ENCODE results near the gene KIAA0319L.

Gene KIAA0319L

GRCh38 chr1:35535243-35535642, 22.0 kb downstream of the KIAA0319L start:
- no peak for DNase-seq

DNA sequence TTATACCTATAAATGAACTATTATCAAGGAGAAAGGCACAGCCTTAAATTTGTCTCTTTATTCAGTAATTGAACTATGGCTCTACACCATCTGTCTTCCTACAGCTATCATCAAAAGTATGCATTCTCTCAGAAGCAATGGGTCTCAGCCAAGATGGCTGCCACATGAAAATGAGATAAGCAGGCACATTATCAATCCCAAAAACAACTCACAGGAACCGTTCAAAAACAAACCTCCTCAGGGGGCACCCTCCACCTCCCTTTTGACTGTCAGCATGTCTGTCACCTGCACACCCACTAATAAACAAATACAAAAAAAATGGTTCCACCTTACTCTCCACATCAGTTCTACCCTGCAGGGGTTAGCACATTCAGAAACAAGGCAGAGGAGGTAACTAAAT, 23.6 kb downstream of the KIAA0319L start:
- no peak for DNase-seq

DNA sequence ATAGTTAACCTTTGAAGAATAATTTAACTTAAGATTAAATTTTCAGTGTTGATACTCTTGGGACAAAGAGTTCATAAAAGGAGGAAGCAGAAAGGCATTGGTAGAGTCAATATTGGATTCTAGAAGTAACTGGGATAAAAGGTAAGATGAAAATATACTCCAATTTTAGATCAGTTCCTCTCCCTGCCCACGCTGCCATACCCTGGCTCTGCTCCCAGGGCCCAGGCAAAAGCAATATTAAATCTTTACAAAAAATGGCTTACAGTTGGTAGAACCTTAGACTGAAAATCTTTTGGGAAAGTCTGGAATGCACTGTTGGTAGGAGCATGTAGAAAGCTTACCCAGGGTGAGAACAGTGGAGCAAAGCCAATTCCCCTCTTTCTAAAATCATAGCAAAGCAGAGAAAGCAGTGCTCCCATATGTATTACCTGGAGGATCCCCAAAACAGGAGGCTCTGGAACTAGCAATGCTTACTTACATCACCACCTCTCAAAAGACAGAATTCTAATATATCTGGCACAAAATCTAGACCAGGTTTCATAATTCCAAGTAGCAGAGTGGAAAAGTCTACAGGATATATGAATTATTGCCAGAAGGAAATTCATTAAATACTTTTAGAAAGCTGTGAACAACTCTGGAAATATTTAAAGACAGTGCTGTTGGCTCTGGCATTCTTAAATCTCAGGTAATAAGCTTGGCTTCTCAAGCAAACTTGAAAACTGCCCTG, 24.5 kb downstream of the KIAA0319L start:
- peak; percentile 14 for DNase-seq

- DNase-seq, result no peak
Measured at GRCh38 chr1:35531368-35531767, 25.8 kb downstream of the KIAA0319L start.

- DNase-seq, result no peak
Measured at GRCh38 chr1:35530946-35531345, 26.3 kb downstream of the KIAA0319L start.

GRCh38 chr1:35530168-35530567, 27.0 kb downstream of the KIAA0319L start:
- no peak for DNase-seq

GRCh38 chr1:35524106-35524505, 33.1 kb downstream of the KIAA0319L start:
- DNase-seq, result no peak

DNA sequence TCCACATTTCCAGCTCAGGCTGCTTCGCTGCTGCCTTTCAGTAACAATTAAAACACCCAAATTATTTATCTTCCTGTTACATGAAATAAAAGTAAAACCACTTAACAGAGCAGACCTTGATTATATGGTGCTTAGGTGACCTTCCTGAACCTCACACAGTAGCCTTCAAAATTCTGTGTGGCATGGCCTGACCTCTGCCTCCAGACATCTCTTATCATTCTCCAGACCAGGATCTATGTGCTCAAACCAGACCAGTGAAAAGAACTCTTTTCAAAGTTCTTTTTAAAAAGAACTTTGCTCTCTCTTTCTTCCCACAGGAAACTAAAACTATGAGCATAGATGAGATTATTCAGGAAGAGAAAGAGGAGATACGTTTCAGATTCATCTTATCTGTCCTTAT, 37.8 kb downstream of the KIAA0319L start:
- no peak for DNase-seq

- DNase-seq, result no peak
Measured at GRCh38 chr1:35518183-35518582, 39.0 kb downstream of the KIAA0319L start.

GRCh38 chr1:35511305-35511704, 45.9 kb downstream of the KIAA0319L start:
- DNase-seq, result no peak

GRCh38 chr1:35509558-35509957, 47.6 kb downstream of the KIAA0319L start:
- no peak for DNase-seq

GRCh38 chr1:35507947-35508346, 49.3 kb downstream of the KIAA0319L start:
- DNase-seq, result no peak

GRCh38 chr1:35506960-35507912, 50.0 kb downstream of the KIAA0319L start:
- no peak for DNase-seq

- DNase-seq, result peak; percentile 80
Measured at GRCh38 chr1:35505911-35506798, 51.0 kb downstream of the KIAA0319L start.

DNA sequence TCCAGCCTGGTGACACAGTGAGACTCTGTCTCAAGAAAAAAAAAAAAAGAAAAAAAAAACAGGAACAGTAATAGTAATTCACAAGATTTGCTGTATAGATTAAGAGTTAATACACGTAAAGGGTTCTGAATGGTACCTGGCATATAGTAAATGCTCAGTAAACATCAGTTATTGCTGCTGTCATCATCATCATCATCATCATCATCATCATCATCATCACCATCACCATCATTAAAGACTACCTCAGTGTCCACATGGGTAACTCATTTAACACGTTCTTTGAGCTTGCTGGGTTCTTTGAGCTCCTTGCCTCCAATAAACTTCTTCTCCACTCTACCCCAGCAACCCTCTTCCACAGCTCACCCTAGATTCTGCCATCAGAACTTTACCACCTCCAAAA, 55.0 kb downstream of the KIAA0319L start:
- no peak for DNase-seq

- no peak for DNase-seq
Measured at GRCh38 chr1:35500439-35500838, 56.8 kb downstream of the KIAA0319L start.

DNA sequence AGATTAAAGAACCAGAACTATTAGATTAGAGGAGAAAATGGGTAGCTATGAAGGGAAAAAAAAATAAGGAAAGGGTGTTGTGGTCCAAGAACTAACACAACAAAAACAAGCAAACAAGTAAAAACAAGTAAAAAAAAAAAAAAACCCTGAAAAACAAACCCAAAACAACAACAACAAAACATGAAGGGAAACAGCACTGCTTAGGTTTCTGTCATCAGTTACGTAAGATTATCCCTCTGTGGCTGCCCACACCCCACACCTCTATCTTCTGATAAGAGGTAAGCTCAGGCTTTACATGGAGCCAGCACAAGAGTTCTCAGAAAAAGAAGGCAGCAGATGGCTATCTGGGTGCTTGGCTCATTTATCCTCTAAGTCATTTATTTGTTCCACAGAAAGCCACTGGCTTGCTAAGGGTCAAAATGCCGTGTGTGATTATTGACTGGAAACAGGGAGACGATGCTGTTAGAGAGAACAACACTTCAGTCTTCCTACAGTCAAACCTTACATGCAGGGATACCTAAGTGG, 57.5 kb downstream of the KIAA0319L start:
- DNase-seq, result no peak

DNA sequence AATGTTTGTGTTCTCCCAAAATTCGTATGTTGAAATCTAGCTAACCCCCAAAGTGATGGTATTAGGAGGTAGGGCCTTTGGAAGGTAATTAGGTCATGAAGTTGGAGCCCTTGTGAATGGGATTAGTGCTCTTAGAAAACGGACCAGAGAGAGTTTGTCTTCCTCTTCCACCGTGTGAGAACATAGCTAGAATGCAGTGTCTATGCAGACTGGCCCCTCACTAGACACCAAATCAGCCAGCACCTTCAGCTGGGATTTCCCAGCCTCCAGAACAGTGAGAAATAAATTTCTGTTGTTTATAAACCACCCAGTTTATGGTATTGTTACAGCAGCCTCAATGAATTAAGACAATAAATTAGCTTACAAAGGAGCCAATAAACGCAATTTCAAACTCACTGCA, 58.0 kb downstream of the KIAA0319L start:
- DNase-seq, result no peak

DNA sequence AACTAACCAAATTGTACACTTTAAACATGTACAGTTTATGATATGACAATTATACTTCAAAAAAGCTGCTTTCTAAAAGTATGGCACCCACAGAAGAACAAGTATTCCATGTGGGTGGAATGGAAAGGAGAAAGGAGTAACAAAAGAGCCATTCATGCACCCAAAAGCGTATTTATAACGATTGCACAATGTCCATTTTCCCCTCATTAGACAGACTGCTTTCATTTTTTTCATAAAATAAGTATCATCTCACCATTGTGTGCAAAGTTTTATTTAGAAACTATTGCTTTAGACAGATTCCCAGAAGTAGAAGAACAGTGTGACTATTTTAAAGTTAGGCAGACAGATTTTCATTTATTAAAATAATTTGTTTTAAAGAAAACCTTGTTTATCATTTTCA, 59.6 kb downstream of the KIAA0319L start:
- no peak for DNase-seq

- no peak for DNase-seq
Measured at GRCh38 chr1:35490250-35490649, 67.0 kb downstream of the KIAA0319L start.

DNA sequence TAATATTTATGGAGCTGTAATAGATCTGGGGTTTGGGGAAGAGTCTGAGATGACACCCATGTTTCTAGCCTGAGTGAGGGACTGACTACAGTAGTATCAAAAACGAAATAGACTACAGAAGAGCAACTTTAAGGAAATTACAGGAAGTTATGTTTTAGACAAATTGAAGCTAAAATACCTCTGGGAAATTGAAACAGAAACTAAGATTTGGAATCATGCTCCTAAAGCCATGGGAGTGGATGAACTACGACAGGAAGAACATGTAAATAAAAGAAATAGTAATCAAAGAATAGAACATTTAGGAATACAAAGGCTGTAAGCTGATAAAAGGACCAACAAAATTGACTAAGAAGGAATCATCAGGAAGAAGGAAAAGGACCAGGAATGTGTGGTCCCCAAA, 68.9 kb downstream of the KIAA0319L start:
- DNase-seq, result no peak

GRCh38 chr1:35486858-35487408, 70.3 kb downstream of the KIAA0319L start:
- DNase-seq, result no peak

Measured in fibroblast of skin of scalp (primary cell).